ENCODE results near the gene CREG2. TPM values are rescaled to one million over a fixed set of nuclear protein-coding genes. Genes with fewer than 3 reads are reported as not detected.

Gene CREG2
- total and polyA plus RNA-seq, 7 donors: 0.04 to 0.34 (median 0.10) TPM; not detected in 3

GRCh38 chr2:101299604-101300003, 87.7 kb downstream of the CREG2 start:
- no peak for TF ChIP-seq CTCF (IDR thresholded peaks at IDR 0.05)
- ATAC-seq (peak in 2 of 4 donors; percentile 25 to 51), DNase-seq (no peak)
- peak overlapping the region; percentile 14 for H3K4me3 ChIP-seq
- H3K36me3 ChIP-seq (ENCODE audit: insufficient read depth in 1 of 2, low read depth in 1 of 2): peaks cover 2 to 19% of the 10 kb centered on the region in 2 donors
- H3K4me1 ChIP-seq: peaks cover 75% of the 10 kb centered on the region
- 53 to 75% (median 55%) methylated on average over 6 of the region's 6 CpGs for WGBS, 3 donors
- H3K9me3 ChIP-seq: no peaks in the 10 kb centered on the region
- peak overlapping the region; percentile 55 for H3K27ac ChIP-seq
- no peaks in the 10 kb centered on the region for H3K27me3 ChIP-seq (ENCODE audit: insufficient read depth in 3 of 3, low read length in 2 of 3)
- intact Hi-C loops (cut with DNase I): no loop called here

- Histone ChIP-seq H3K27me3 (ENCODE audit: insufficient read depth in 3 of 3, low read length in 2 of 3) (no peaks in the 10 kb centered on the region), H3K9me3 (no peaks in the 10 kb centered on the region), H3K36me3 (ENCODE audit: insufficient read depth in 1 of 2, low read depth in 1 of 2) (peaks cover 6 to 35% of the 10 kb centered on the region in 2 donors), H3K4me1 (peaks cover 60% of the 10 kb centered on the region), H3K27ac (no peak overlapping the region), H3K4me3 (no peak overlapping the region)
- intact Hi-C loops (cut with DNase I): no loop called here
- ATAC-seq (no peak), DNase-seq (no peak)
- WGBS, 3 donors: 77 to 86% (median 80%) methylated on average over 2 of the region's 2 CpGs
- TF ChIP-seq CTCF (IDR thresholded peaks at IDR 0.05): no peak
These were observed 89.9 kb downstream of the CREG2 start for GRCh38 chr2:101297383-101297782.

- 89 to 95% (median 92%) methylated on average over 5 of the region's 5 CpGs for WGBS, 3 donors
- peaks cover 51% of the 10 kb centered on the region for H3K4me1 ChIP-seq
- DNase-seq (no peak), ATAC-seq (no peak)
- no peaks in the 10 kb centered on the region for H3K27me3 ChIP-seq (ENCODE audit: insufficient read depth in 3 of 3, low read length in 2 of 3)
- no peak overlapping the region for H3K27ac ChIP-seq
- intact Hi-C loops (cut with DNase I): no loop called here
- H3K36me3 ChIP-seq (ENCODE audit: insufficient read depth in 1 of 2, low read depth in 1 of 2): peaks cover 6 to 37% of the 10 kb centered on the region in 2 donors
- no peak for TF ChIP-seq CTCF (IDR thresholded peaks at IDR 0.05)
- no peaks in the 10 kb centered on the region for H3K9me3 ChIP-seq
- H3K4me3 ChIP-seq: no peak overlapping the region
These were observed 90.9 kb downstream of the CREG2 start for GRCh38 chr2:101296371-101296770.

- peaks cover 6 to 39% of the 10 kb centered on the region in 2 donors for H3K36me3 ChIP-seq (ENCODE audit: insufficient read depth in 1 of 2, low read depth in 1 of 2)
- H3K4me3 ChIP-seq: no peak overlapping the region
- no peaks in the 10 kb centered on the region for H3K27me3 ChIP-seq (ENCODE audit: insufficient read depth in 3 of 3, low read length in 2 of 3)
- peaks cover 46% of the 10 kb centered on the region for H3K4me1 ChIP-seq
- H3K27ac ChIP-seq: no peak overlapping the region
- no peaks in the 10 kb centered on the region for H3K9me3 ChIP-seq
- DNase-seq: no peak
- no peak for TF ChIP-seq CTCF (IDR thresholded peaks at IDR 0.05)
- intact Hi-C loops (cut with DNase I): no loop called here
- 87 to 92% (median 89%) methylated on average over 2 of the region's 2 CpGs for WGBS, 3 donors
- ATAC-seq: no peak
These were observed 91.4 kb downstream of the CREG2 start for GRCh38 chr2:101295895-101296294.

Other genes with a start within 250 kb of the CREG2 start
- 100 to 1,000 TPM in 1 of 4 donors, 10 to 100 TPM in 2, 1 to 10 TPM in 1; 8.7 to 163 (median 57.0) TPM for gene TBC1D8, start 236.1 kb downstream of the CREG2 start, total RNA-seq
- gene TBC1D8, start 236.1 kb downstream of the CREG2 start, polyA plus RNA-seq: 10 to 100 TPM; 11.3 to 64.5 (median 50.4) TPM
- gene CNOT11, start 134.6 kb downstream of the CREG2 start, total RNA-seq: 10 to 100 TPM; 29.6 to 42.1 (median 34.8) TPM
- 10 to 100 TPM; 17.1 to 38.0 (median 17.6) TPM for gene CNOT11, start 134.6 kb downstream of the CREG2 start, polyA plus RNA-seq
- gene RNF149, start 78.8 kb downstream of the CREG2 start, total RNA-seq: 10 to 100 TPM; 13.5 to 23.7 (median 20.0) TPM
- 10 to 100 TPM; 10.7 to 22.8 (median 11.3) TPM for gene RNF149, start 78.8 kb downstream of the CREG2 start, polyA plus RNA-seq
- gene RFX8, start 87.6 kb upstream of the CREG2 start, total RNA-seq: under 1 TPM in 1 of 4 donors, not detected in 3; 0.12 TPM
- gene RFX8, start 87.6 kb upstream of the CREG2 start, polyA plus RNA-seq: under 1 TPM in 2 of 3 donors, not detected in 1; 0.03 to 0.29 TPM